ENCODE data around the gene SCAF8.

SCAF8 gene

DNA sequence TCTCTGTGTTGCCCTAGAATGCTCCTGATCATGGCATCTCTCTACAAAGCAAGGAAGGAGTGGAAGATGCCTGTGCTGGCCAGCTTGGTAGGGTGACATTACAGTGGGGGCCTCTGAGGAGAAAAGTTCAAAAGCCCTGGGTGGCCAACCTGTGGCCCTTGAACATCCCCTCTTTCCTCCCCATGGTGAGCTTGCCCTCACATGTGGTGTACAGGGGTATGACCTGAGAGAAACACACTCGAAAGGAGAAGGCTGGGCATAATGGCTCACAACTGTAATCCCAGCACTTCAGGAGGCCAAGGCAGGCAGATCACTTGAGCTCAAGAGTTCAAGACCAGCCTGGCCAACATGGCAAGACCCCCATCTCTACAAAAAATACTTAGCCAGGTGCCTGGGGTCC is 36.6 kb upstream of the SCAF8 start:
- Histone ChIP-seq H3K4me1 (ENCODE audit: control insufficient read depth in 1 of 2, insufficient read depth in 1 of 2, low read depth in 1 of 2, low read length in 1 of 2) (no peaks in the 10 kb centered on the region), H3K27me3 (no peaks in the 10 kb centered on the region), H3K4me3 (ENCODE audit: low read depth in 1 of 2, low read length in 1 of 2) (no peak overlapping the region), H3K9me3 (no peaks in the 10 kb centered on the region), H3K27ac (no peak overlapping the region), H3K36me3 (no peaks in the 10 kb centered on the region)
- TF ChIP-seq, protein P1, sequence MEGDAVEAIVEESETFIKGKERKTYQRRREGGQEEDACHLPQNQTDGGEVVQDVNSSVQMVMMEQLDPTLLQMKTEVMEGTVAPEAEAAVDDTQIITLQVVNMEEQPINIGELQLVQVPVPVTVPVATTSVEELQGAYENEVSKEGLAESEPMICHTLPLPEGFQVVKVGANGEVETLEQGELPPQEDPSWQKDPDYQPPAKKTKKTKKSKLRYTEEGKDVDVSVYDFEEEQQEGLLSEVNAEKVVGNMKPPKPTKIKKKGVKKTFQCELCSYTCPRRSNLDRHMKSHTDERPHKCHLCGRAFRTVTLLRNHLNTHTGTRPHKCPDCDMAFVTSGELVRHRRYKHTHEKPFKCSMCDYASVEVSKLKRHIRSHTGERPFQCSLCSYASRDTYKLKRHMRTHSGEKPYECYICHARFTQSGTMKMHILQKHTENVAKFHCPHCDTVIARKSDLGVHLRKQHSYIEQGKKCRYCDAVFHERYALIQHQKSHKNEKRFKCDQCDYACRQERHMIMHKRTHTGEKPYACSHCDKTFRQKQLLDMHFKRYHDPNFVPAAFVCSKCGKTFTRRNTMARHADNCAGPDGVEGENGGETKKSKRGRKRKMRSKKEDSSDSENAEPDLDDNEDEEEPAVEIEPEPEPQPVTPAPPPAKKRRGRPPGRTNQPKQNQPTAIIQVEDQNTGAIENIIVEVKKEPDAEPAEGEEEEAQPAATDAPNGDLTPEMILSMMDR (IDR thresholded peaks at IDR 0.05), result no peak

DNA sequence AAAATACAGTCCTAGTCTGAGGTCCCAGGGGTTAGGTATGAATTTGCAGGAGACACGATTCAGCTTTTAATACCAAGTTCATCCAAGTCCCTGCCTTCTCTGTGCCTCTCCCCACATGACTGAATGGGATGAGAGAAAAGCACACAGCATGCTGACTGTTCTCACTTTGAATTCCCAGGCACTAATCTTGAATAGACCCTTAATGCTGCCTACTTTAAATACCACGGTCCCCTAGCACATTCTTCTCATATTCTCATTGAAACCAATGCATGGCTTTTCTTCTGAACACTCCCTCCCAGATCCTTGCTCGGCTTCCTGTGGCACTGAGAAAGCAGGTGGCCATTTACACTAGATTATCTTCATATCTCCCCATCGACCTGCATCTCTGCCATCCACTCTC is 30.1 kb upstream of the SCAF8 start:
- H3K27ac ChIP-seq, result no peak overlapping the region
- no peaks in the 10 kb centered on the region for H3K36me3 ChIP-seq
- no peak overlapping the region for H3K4me3 ChIP-seq (ENCODE audit: low read depth in 1 of 2, low read length in 1 of 2)
- H3K27me3 ChIP-seq, result no peaks in the 10 kb centered on the region
- TF ChIP-seq, protein P1 (IDR thresholded peaks at IDR 0.05), result no peak
- H3K9me3 ChIP-seq, result no peaks in the 10 kb centered on the region
- no peaks in the 10 kb centered on the region for H3K4me1 ChIP-seq (ENCODE audit: control insufficient read depth in 1 of 2, insufficient read depth in 1 of 2, low read depth in 1 of 2, low read length in 1 of 2)

GRCh38 chr6:154705471-154706113 is 27.6 kb upstream of the SCAF8 start:
- TF ChIP-seq, protein P1 (IDR thresholded peaks at IDR 0.05), result no peak
- no peaks in the 10 kb centered on the region for H3K4me1 ChIP-seq (ENCODE audit: control insufficient read depth in 1 of 2, insufficient read depth in 1 of 2, low read depth in 1 of 2, low read length in 1 of 2)
- no peak overlapping the region for H3K4me3 ChIP-seq (ENCODE audit: low read depth in 1 of 2, low read length in 1 of 2)
- H3K36me3 ChIP-seq, result no peaks in the 10 kb centered on the region
- H3K27ac ChIP-seq, result no peak overlapping the region
- no peaks in the 10 kb centered on the region for H3K27me3 ChIP-seq
- no peaks in the 10 kb centered on the region for H3K9me3 ChIP-seq

- Histone ChIP-seq H3K27ac (no peak overlapping the region), H3K27me3 (no peaks in the 10 kb centered on the region), H3K4me1 (ENCODE audit: control insufficient read depth in 1 of 2, insufficient read depth in 1 of 2, low read depth in 1 of 2, low read length in 1 of 2) (no peaks in the 10 kb centered on the region), H3K9me3 (no peaks in the 10 kb centered on the region), H3K36me3 (no peaks in the 10 kb centered on the region), H3K4me3 (ENCODE audit: low read depth in 1 of 2, low read length in 1 of 2) (no peak overlapping the region)
- TF ChIP-seq, protein P1 (IDR thresholded peaks at IDR 0.05), result no peak
These were observed 26.8 kb upstream of the SCAF8 start for GRCh38 chr6:154706389-154706788.

DNA sequence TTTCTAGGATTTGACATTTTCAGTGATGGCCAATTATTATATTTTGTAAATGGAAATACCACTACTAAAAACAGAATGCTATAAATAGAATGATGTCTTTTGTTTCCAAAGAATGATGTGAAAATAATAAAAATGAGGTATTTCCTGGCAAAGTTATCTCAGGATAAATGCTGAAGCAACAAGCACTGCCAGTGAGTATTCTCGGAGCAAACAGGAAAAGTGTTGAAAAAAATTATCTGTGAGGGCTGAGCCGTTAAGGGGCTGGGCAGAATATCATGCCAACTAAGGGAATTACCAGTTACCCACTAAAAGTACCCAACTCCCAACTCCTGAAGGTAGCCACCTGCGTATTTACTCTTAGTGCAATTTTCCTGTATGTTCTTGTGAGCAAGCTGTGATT is 23.6 kb upstream of the SCAF8 start:
- no peak overlapping the region for H3K27ac ChIP-seq
- H3K27me3 ChIP-seq, result no peaks in the 10 kb centered on the region
- no peak overlapping the region for H3K4me3 ChIP-seq (ENCODE audit: low read depth in 1 of 2, low read length in 1 of 2)
- peaks cover 7 to 9% of the 10 kb centered on the region in 2 experiments for H3K4me1 ChIP-seq (ENCODE audit: control insufficient read depth in 1 of 2, insufficient read depth in 1 of 2, low read depth in 1 of 2, low read length in 1 of 2)
- H3K9me3 ChIP-seq, result no peaks in the 10 kb centered on the region
- TF ChIP-seq, protein P1 (IDR thresholded peaks at IDR 0.05), result no peak
- no peaks in the 10 kb centered on the region for H3K36me3 ChIP-seq
